GM12872 (cell line): ENCODE data around the gene DERA.

Experiments
- TF ChIP-seq, protein P1 (sequence below): IDR thresholded peaks from 3 replicates; pipeline ENCODE4 v1.5.1; 2011; ENCODE audit warnings: low read depth, mild to moderate bottlenecking, low read length, moderate library complexity; ENCODE audit not compliant: insufficient read depth

Gene DERA

DNA sequence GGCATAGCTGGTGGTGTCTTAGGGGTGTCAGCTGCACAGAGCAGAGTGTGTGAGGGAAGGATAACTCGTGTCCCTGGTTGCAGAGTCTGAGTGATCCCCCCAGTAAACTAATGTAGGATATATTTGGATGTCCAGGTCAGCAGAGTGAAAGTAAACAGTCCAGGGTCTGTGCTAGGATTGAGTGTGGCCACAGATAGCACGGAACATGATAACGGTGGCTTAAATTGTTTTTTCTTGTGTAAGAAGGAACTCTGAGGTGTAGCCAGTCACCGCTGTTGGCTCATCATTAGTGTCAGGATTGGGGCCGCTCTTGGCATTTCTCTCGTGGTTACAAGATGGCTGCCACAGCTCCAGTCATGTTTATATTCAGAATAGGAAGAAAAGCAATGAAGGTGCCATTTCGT lies 97.3 kb downstream of the DERA start:
- TF ChIP-seq, protein P1, sequence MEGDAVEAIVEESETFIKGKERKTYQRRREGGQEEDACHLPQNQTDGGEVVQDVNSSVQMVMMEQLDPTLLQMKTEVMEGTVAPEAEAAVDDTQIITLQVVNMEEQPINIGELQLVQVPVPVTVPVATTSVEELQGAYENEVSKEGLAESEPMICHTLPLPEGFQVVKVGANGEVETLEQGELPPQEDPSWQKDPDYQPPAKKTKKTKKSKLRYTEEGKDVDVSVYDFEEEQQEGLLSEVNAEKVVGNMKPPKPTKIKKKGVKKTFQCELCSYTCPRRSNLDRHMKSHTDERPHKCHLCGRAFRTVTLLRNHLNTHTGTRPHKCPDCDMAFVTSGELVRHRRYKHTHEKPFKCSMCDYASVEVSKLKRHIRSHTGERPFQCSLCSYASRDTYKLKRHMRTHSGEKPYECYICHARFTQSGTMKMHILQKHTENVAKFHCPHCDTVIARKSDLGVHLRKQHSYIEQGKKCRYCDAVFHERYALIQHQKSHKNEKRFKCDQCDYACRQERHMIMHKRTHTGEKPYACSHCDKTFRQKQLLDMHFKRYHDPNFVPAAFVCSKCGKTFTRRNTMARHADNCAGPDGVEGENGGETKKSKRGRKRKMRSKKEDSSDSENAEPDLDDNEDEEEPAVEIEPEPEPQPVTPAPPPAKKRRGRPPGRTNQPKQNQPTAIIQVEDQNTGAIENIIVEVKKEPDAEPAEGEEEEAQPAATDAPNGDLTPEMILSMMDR, result no peak

DNA sequence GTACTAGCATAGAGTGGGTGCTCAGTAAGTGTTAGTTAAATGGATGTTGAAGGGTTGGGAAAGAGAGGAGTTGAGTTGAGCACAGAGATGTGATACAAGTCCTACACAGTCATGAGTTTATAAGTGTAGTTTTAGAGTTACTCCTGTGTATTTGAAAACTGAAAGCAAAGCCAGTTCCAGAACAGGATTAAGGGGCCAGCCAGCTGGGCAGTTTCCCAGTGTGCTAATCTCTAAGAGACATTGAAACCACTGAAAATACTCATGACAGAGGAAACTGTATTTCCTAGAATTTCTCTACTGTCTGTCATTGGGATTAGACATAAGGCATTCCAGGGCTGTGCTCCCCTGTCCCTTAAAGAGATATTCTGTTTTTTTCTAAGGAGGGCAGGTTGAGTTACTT lies 101.0 kb downstream of the DERA start:
- TF ChIP-seq, protein P1, result no peak

DNA sequence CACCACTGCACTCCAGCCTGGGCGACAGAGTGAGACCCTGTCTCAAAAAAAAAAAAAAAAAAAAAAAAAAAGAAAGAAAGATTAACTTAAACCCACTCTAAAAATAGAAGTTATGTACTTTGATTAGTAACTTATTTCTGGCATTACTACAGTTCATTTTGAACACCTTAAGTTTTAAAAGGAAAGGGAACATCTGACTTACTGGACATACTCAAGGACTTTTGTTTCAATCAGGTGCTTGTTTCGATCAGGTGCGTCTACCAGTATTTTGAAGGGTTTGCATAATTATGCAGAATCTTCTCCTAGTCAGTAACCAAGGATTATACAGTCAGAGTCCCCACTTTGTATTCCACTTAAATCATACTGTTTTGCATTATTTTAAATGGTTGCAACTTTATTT lies 105.6 kb downstream of the DERA start:
- TF ChIP-seq, protein P1, result no peak

DNA sequence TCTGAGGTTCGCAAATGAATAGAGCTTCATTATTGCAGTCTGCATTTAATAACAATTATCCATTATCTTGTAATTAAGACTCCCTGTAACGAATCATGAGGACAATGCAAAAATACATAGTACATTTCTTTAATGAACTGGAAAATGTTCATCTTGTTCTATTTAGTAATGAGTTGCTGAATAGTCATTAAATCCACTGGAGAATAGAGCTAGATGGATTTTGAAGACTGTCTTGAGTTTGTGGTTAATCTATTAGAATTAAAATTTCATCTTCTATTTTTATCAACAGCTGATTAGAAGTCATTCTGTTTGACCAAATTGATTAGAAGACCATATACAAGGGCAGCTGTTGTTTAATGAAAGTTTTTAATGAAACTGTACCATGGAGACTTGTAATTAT lies 107.2 kb downstream of the DERA start:
- TF ChIP-seq, protein P1, result no peak

DNA sequence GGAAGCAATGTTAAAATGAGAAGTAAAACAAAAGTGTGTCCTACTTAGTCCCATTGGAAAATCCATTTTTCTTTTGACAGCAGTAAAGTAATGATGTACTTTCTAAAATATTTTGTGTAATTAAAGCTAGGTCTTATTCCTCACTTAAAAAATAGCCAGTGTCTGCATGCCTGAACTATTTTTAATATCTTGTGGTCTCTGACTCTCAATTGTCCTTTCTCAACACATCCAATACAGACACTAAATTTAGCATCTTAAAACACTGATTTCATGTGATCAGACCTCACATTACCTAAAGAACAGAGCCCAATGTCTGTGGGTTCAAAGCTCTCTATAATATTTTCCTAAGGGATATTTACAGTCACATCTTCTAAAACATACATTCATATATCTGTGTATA lies 108.0 kb downstream of the DERA start:
- TF ChIP-seq, protein P1, result no peak

DNA sequence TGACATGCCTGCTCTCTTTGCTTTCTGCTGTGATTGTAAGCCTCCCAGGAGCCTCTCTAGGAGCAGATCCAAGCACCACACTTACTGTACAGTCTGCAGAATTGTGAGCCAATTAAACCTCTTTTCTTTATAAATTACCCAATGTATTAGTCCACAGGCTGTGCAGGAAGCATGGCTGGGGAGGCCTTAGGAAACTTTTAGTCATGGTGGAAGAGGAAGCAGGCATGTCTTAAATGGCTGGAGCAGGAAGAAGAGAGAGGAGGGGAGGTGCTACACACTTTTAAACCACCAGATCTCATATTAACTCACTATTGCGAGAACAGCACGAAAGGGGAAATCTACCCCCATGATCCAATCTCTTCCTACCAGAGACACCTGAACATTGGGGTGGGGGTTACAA lies 108.9 kb downstream of the DERA start:
- TF ChIP-seq, protein P1, result no peak

DNA sequence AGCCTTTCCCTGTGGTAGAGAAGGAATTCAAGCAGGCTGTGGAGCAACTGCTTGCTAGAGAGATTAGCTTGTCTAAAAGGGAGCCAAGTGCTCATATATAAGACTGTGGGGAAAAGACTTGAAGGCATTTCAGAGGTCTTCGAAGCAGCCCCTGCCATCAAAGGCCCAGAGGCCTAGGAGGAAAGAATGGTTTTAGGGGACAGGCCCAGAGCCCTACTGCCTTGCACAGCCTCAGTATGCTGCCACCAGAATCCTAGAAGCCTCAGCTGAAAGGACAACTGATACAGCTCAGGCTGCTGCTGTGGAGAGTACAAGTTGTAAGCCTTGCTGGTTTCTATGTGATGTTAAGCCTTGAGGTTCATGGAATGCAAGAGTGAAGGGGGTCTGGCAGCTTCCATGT lies 109.9 kb downstream of the DERA start:
- TF ChIP-seq, protein P1, result no peak

DNA sequence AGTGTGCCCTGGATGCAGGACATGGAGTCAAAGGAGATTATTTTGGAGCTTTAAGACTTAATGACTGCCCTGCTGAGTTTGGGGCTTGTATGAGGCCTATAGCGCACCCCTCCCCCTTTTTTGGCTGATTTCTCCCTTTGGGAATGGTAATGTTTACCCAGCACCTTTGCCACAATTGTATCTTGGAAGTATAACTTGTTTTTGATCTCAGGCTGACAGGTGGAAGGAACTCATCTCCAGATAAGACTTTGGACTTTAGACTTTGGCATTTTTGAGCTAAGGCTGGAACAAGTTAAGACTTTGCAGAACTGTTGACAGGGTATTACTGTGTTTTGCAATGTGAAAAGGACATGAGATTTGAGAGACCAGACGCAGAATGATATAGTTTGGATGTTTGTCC lies 110.5 kb downstream of the DERA start:
- TF ChIP-seq, protein P1, result no peak
